GM18502 (cell line): Measurements from ENCODE around the gene OPCML.

Source experiments
- ATAC-seq: cut with Tn5 transposase; IDR thresholded peaks from one replicate; pipeline ENCODE4 v1.9.1; 2021; ENCODE audit warnings: mild to moderate bottlenecking; ENCODE audit not compliant: unreplicated experiment, poor library complexity

OPCML gene

GRCh38 chr11:132886335-132886734 is 646.0 kb downstream of the OPCML start:
- ATAC-seq = no peak

GRCh38 chr11:132883241-132883640 is 649.1 kb downstream of the OPCML start:
- ATAC-seq = no peak

- no peak for ATAC-seq
These were observed 650.7 kb downstream of the OPCML start for GRCh38 chr11:132881622-132882021.

- no peak for ATAC-seq
These were observed 654.2 kb downstream of the OPCML start for GRCh38 chr11:132878111-132878510.

GRCh38 chr11:132876705-132877104 is 655.6 kb downstream of the OPCML start:
- no peak for ATAC-seq

- no peak for ATAC-seq
These were observed 656.1 kb downstream of the OPCML start for GRCh38 chr11:132876239-132876638.

GRCh38 chr11:132874638-132875037 is 657.7 kb downstream of the OPCML start:
- no peak for ATAC-seq

- ATAC-seq = no peak
These were observed 658.5 kb downstream of the OPCML start for GRCh38 chr11:132873841-132874240.

- ATAC-seq = no peak
These were observed 660.1 kb downstream of the OPCML start for GRCh38 chr11:132872211-132872610.

GRCh38 chr11:132866783-132867545 is 665.3 kb downstream of the OPCML start:
- no peak for ATAC-seq

- no peak for ATAC-seq
These were observed 666.7 kb downstream of the OPCML start for GRCh38 chr11:132865623-132866022.

GRCh38 chr11:132864811-132865576 is 667.3 kb downstream of the OPCML start:
- no peak for ATAC-seq

- ATAC-seq = no peak
These were observed 669.4 kb downstream of the OPCML start for GRCh38 chr11:132862933-132863332.

- no peak for ATAC-seq
These were observed 670.2 kb downstream of the OPCML start for GRCh38 chr11:132862137-132862536.

- ATAC-seq = no peak
These were observed 673.0 kb downstream of the OPCML start for GRCh38 chr11:132859306-132859705.

- ATAC-seq = no peak
These were observed 674.1 kb downstream of the OPCML start for GRCh38 chr11:132858223-132858622.

- no peak for ATAC-seq
These were observed 676.3 kb downstream of the OPCML start for GRCh38 chr11:132856032-132856431.

GRCh38 chr11:132855516-132855915 is 676.8 kb downstream of the OPCML start:
- no peak for ATAC-seq

- ATAC-seq = no peak
These were observed 678.4 kb downstream of the OPCML start for GRCh38 chr11:132853886-132854285.

GRCh38 chr11:132852361-132852760 is 679.9 kb downstream of the OPCML start:
- ATAC-seq = no peak

- no peak for ATAC-seq
These were observed 681.1 kb downstream of the OPCML start for GRCh38 chr11:132851247-132851646.

GRCh38 chr11:132850266-132850665 is 682.0 kb downstream of the OPCML start:
- ATAC-seq = no peak
